RWPE1 (cell line): ENCODE measurements around the gene SLC6A3.

Source experiments
- CTCF ChIA-PET: fragments of 350-600 bp; sonication (Branson Sonifier 250); formaldehyde crosslinking; extraction: SDS; loops from one replicate; lab custom pipeline; 2021; lab: Yijun Ruan, JAX
- POLR2A ChIA-PET: fragments of 400-600 bp; formaldehyde crosslinking; extraction: SDS; loops from one replicate; lab custom pipeline; 2020; ENCODE audit warnings: antibody characterized with exemption; ENCODE audit not compliant: low non-redundant PET; lab: Yijun Ruan, JAX
- DNase-seq: peaks from one replicate; pipeline ENCODE4 v3.0.0; 2012; ENCODE audit warnings: low spot score
- H3K27ac ChIP-seq: fragments of 450-650 bp; 2 replicates; pipeline ENCODE4 v1.5.1; 2017
- CTCF ChIP-seq: fragments of 450-650 bp; conservative IDR thresholded peaks from 2 replicates; pipeline ENCODE4 v1.5.1; 2017; ENCODE audit warnings: low read depth, mild to moderate bottlenecking

The SLC6A3 gene

GRCh38 chr5:1432296-1432695 lies 12.9 kb downstream of the SLC6A3 start:
- no peak for DNase-seq
- no peak for TF ChIP-seq CTCF
- POLR2A ChIA-PET, result no interaction called here
- H3K27ac ChIP-seq, result no peak overlapping the region
- CTCF ChIA-PET, result no interaction called here

- no peak overlapping the region for H3K27ac ChIP-seq
- ChIA-PET CTCF (no interaction called here), POLR2A (no interaction called here)
- TF ChIP-seq CTCF, result no peak
- DNase-seq, result no peak
Observed at GRCh38 chr5:1431896-1432295, 13.3 kb downstream of the SLC6A3 start.

GRCh38 chr5:1431021-1431811 lies 14.0 kb downstream of the SLC6A3 start:
- CTCF ChIA-PET, result no interaction called here
- POLR2A ChIA-PET, result no interaction called here
- no peak overlapping the region for H3K27ac ChIP-seq
- no peak for DNase-seq
- TF ChIP-seq CTCF, result no peak

GRCh38 chr5:1430121-1430795 lies 15.0 kb downstream of the SLC6A3 start:
- no peak for DNase-seq
- ChIA-PET CTCF (no interaction called here), POLR2A (no interaction called here)
- TF ChIP-seq CTCF, result no peak
- no peak overlapping the region for H3K27ac ChIP-seq

- DNase-seq, result no peak
- ChIA-PET POLR2A (no interaction called here), CTCF (no interaction called here)
- H3K27ac ChIP-seq, result no peak overlapping the region
- TF ChIP-seq CTCF, result no peak
Observed at GRCh38 chr5:1429496-1429895, 15.7 kb downstream of the SLC6A3 start.

- POLR2A ChIA-PET, result no interaction called here
- H3K27ac ChIP-seq, result no peak overlapping the region
- CTCF ChIA-PET, result no interaction called here
- no peak for TF ChIP-seq CTCF
- no peak for DNase-seq
Observed at GRCh38 chr5:1429066-1429465, 16.2 kb downstream of the SLC6A3 start.
